ENCODE data around the gene PSMA5. TPM values are rescaled to one million over a fixed set of nuclear protein-coding genes. Genes with fewer than 3 reads are reported as not detected.
A peak's percentile ranks its signal among the peaks of the same experiment; 100 is the strongest.

Gene PSMA5
- total and polyA plus RNA-seq, 2 of the 13 experiments (the other 11 are each of a cell fraction or from before 2014, with no cell fraction given) = 140 to 169 TPM

- TF ChIP-seq ZC3H13 (CRISPR knock-in tag; IDR thresholded peaks at IDR 0.05) (no peak), NR2F6 (IDR thresholded peaks at IDR 0.05) (peak; percentile 83), NR2F6 (CRISPR knock-in tag; IDR thresholded peaks at IDR 0.05) (peak; percentile 86), TFDP1 (CRISPR knock-in tag; IDR thresholded peaks at IDR 0.05; ENCODE audit: borderline replicate concordance) (no peak), ZNF256 (CRISPR knock-in tag; conservative IDR thresholded peaks at IDR 0.05) (no peak), ZNF367 (CRISPR knock-in tag; IDR thresholded peaks at IDR 0.05; ENCODE audit: borderline replicate concordance) (no peak), KDM2A (CRISPR knock-in tag; IDR thresholded peaks at IDR 0.05; ENCODE audit: borderline replicate concordance, low read depth) (peak; percentile 75), DNMT3B (CRISPR knock-in tag; conservative IDR thresholded peaks at IDR 0.05) (no peak), CENPBD1 (CRISPR knock-in tag; IDR thresholded peaks at IDR 0.05; ENCODE audit: borderline replicate concordance, low read depth) (no peak), ESRRA (CRISPR knock-in tag; IDR thresholded peaks at IDR 0.05; ENCODE audit: low read depth) (peak; percentile 33; the same call in 1 of the 2 replicates), PHF8 (CRISPR knock-in tag; IDR thresholded peaks at IDR 0.05) (0 out of 2 replicates have a peak, but pooled peaks have one; percentile 39), SNAPC4 (CRISPR knock-in tag; IDR thresholded peaks at IDR 0.05) (no peak), ATF5 (CRISPR knock-in tag; IDR thresholded peaks at IDR 0.05; ENCODE audit: low read depth) (no peak), ZNF777 (CRISPR knock-in tag; IDR thresholded peaks at IDR 0.05) (no peak), ERF (CRISPR knock-in tag; IDR thresholded peaks at IDR 0.05) (peak; percentile 77; the same call in 1 of the 2 replicates), THRA (CRISPR knock-in tag; IDR thresholded peaks at IDR 0.05; ENCODE audit: borderline replicate concordance) (peak; percentile 63; the same call in 1 of the 2 replicates), GTF3A (CRISPR knock-in tag; conservative IDR thresholded peaks at IDR 0.05) (0 out of 2 replicates have a peak, but pooled peaks have one; percentile 22), MYNN (CRISPR knock-in tag; IDR thresholded peaks at IDR 0.05; ENCODE audit: low read depth) (no peak), HOXD1 (CRISPR knock-in tag; IDR thresholded peaks at IDR 0.05) (0 out of 2 replicates have a peak, but pooled peaks have one; percentile 59), RAD51 (IDR thresholded peaks at IDR 0.05; ENCODE audit: borderline replicate concordance) (no peak), JDP2 (CRISPR knock-in tag; IDR thresholded peaks at IDR 0.05; ENCODE audit: borderline replicate concordance) (no peak), ZNF446 (CRISPR knock-in tag; IDR thresholded peaks at IDR 0.05) (no peak)
Measured at GRCh38 chr1:109392788-109393616, 33.2 kb downstream of the PSMA5 start (continued).
